ENCODE measurements around the gene PRTG. TPM values are rescaled to one million over a fixed set of nuclear protein-coding genes. Genes with fewer than 3 reads are reported as not detected.

The PRTG gene
- polyA plus RNA-seq, 1 donor (not counting 4 experiments of a cell fraction or from before 2014, with no cell fraction given) = not detected

DNA sequence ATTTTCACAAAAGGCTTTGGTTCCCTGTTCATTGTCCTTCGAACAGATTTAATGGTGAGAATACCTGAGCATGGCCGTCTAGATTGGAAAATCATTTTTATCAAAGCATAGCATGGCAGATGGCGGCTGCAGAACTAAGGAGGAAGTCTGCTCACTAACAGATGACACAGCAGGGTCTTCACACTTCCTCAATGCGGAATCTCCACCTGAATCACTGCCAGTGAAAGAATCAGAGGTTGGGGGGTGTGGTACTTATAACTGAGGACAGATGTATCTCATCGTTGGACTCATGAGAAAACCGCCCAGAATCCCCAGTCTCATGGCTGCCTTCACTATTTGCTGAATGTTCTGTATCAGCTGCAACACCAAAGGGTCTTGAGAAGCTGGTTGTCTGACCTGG lies 123.2 kb downstream of the PRTG start:
- no peaks in the 10 kb centered on the region for H4K20me1 ChIP-seq (ENCODE audit: control insufficient read depth, extremely low read depth, insufficient read depth, low read length)
- H3K4me2 ChIP-seq (ENCODE audit: control insufficient read depth, extremely low read depth, insufficient read depth, low read depth, low read length) = no peak overlapping the region
- H3K36me3 ChIP-seq (ENCODE audit: control insufficient read depth in 2 of 2, extremely low read depth in 1 of 2, insufficient read depth in 2 of 2, low read length in 2 of 2) = no peaks in the 10 kb centered on the region
- H2AFZ ChIP-seq (ENCODE audit: control insufficient read depth, low read length) = no peak overlapping the region
- H3K4me3 ChIP-seq (ENCODE audit: control insufficient read depth in 2 of 3, extremely low read depth in 1 of 3, insufficient read depth in 2 of 3, low read depth in 1 of 3, low read length in 3 of 3) = no peak overlapping the region
- FAIRE-seq (no peak), DNase-seq (ENCODE audit: low read depth, low spot score) (no peak)
- H3K9me3 ChIP-seq (ENCODE audit: control insufficient read depth, low read depth, low read length) = no peaks in the 10 kb centered on the region
- H3K9ac ChIP-seq (ENCODE audit: control insufficient read depth, extremely low read depth, insufficient read depth, low read length) = no peak overlapping the region
- H3K9me1 ChIP-seq (ENCODE audit: control insufficient read depth, extremely low read depth, insufficient read depth, low read length) = no peaks in the 10 kb centered on the region
- no peaks in the 10 kb centered on the region for H3K27me3 ChIP-seq (ENCODE audit: control insufficient read depth, extremely low read depth, insufficient read depth, low read length)
- no peaks in the 10 kb centered on the region for H3K4me1 ChIP-seq (ENCODE audit: control insufficient read depth, extremely low read depth, insufficient read depth, low read length)
- no peak overlapping the region for H3K27ac ChIP-seq (ENCODE audit: control insufficient read depth, insufficient read depth, low read length)
- TF ChIP-seq CTCF (optimal IDR thresholded peaks at IDR 0.05 in 1 of 3, IDR thresholded peaks at IDR 0.05 in 1 of 3, conservative IDR thresholded peaks at IDR 0.05 in 1 of 3; ENCODE audit: extremely low read depth in 1 of 3, insufficient read depth in 2 of 3, low read length in 3 of 3) (no peak), EZH2 (IDR thresholded peaks at IDR 0.05; ENCODE audit: low read length) (no peak)
- H3K79me2 ChIP-seq (ENCODE audit: control insufficient read depth, insufficient read depth, low read length) = no peaks in the 10 kb centered on the region
- dilution Hi-C loops (cut with MboI; ENCODE audit: extremely low pct_ligation_motif_present, low sequenced_read_pairs) = no loop called here

DNA sequence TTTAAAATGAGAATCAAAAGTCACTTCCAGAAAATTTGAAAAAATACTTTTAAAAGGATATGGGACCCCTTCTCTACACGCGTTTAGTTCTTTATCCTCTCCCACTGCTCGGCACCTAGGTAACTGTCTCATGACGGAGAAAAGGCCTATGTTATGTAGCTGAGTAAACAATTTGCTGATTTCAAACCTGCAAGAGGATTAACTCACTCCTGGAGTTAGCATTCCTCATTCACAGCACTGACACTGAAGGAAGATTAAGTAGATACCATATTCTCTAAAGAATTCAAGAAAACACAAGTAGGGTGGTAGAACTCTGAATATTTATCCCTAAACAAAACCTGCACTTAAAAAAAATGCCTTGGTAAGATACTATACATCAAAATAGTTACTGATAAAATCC lies 124.6 kb downstream of the PRTG start:
- Histone ChIP-seq H2AFZ (ENCODE audit: control insufficient read depth, low read length) (no peak overlapping the region), H3K4me3 (ENCODE audit: control insufficient read depth in 2 of 3, extremely low read depth in 1 of 3, insufficient read depth in 2 of 3, low read depth in 1 of 3, low read length in 3 of 3) (no peak overlapping the region), H3K79me2 (ENCODE audit: control insufficient read depth, insufficient read depth, low read length) (no peaks in the 10 kb centered on the region), H3K9me3 (ENCODE audit: control insufficient read depth, low read depth, low read length) (no peaks in the 10 kb centered on the region), H3K27me3 (ENCODE audit: control insufficient read depth, extremely low read depth, insufficient read depth, low read length) (no peaks in the 10 kb centered on the region), H3K4me2 (ENCODE audit: control insufficient read depth, extremely low read depth, insufficient read depth, low read depth, low read length) (no peak overlapping the region), H3K9me1 (ENCODE audit: control insufficient read depth, extremely low read depth, insufficient read depth, low read length) (no peaks in the 10 kb centered on the region), H3K9ac (ENCODE audit: control insufficient read depth, extremely low read depth, insufficient read depth, low read length) (no peak overlapping the region), H3K36me3 (ENCODE audit: control insufficient read depth in 2 of 2, extremely low read depth in 1 of 2, insufficient read depth in 2 of 2, low read length in 2 of 2) (no peaks in the 10 kb centered on the region), H4K20me1 (ENCODE audit: control insufficient read depth, extremely low read depth, insufficient read depth, low read length) (no peaks in the 10 kb centered on the region), H3K27ac (ENCODE audit: control insufficient read depth, insufficient read depth, low read length) (no peak overlapping the region), H3K4me1 (ENCODE audit: control insufficient read depth, extremely low read depth, insufficient read depth, low read length) (no peaks in the 10 kb centered on the region)
- no peak for TF ChIP-seq CTCF (optimal IDR thresholded peaks at IDR 0.05 in 1 of 3, IDR thresholded peaks at IDR 0.05 in 1 of 3, conservative IDR thresholded peaks at IDR 0.05 in 1 of 3; ENCODE audit: extremely low read depth in 1 of 3, insufficient read depth in 2 of 3, low read length in 3 of 3)
- no peak for TF ChIP-seq EZH2 (IDR thresholded peaks at IDR 0.05; ENCODE audit: low read length)
- no peak for FAIRE-seq
- dilution Hi-C loops (cut with MboI; ENCODE audit: extremely low pct_ligation_motif_present, low sequenced_read_pairs) = no loop called here
- no peak for DNase-seq (ENCODE audit: low read depth, low spot score)
